ENCODE results near the gene STBD1.

- TF ChIP-seq CTCF (IDR thresholded peaks at IDR 0.05) (no peak), EP300 (IDR thresholded peaks at IDR 0.05) (no peak), POLR2A (IDR thresholded peaks at IDR 0.05) (no peak)
Measured at GRCh38 chr4:76312457-76312856, 5.9 kb downstream of the STBD1 start.

Data from tibial nerve (tissue), 4 donors.